RWPE2 (cell line): ENCODE data around the gene CCL28.
"Not testable (repeated sequence)": the region's sequence is repeated elsewhere in the genome, so short reads cannot be mapped to it uniquely, and the experiment has no call there.

Experiments used
- ATAC-seq: fragments of 200-7000 bp; cut with Tn5 transposase; 3 replicates; pipeline ENCODE4 v1.9.1; 2021; ENCODE audit warnings: low read depth
- DNase-seq: peaks from one replicate; pipeline ENCODE4 v3.0.0-alpha.2; 2020; ENCODE audit warnings: low spot score
- H3K27ac ChIP-seq: fragments of 450-650 bp; 2 replicates; pipeline ENCODE4 v1.5.1; 2017; ENCODE audit warnings: mild to moderate bottlenecking; ENCODE audit not compliant: poor library complexity, severe bottlenecking
- H3K27me3 ChIP-seq: fragments of 250-450 bp; sonication (Bioruptor Pico); 2 replicates; pipeline ENCODE4 v1.5.1; 2021; ENCODE audit warnings: mild to moderate bottlenecking, moderate library complexity; ENCODE audit not compliant: insufficient read depth, poor library complexity, severe bottlenecking
- H3K36me3 ChIP-seq: fragments of 250-450 bp; sonication (Bioruptor Pico); 2 replicates; pipeline ENCODE4 v1.5.1; 2020; ENCODE audit warnings: low read depth, mild to moderate bottlenecking, moderate library complexity
- H3K4me1 ChIP-seq: fragments of 250-450 bp; sonication (Bioruptor Pico); 2 replicates; pipeline ENCODE4 v1.5.1; 2021; ENCODE audit warnings: mild to moderate bottlenecking, moderate library complexity; ENCODE audit not compliant: insufficient read depth, poor library complexity, severe bottlenecking
- H3K4me3 ChIP-seq: fragments of 250-450 bp; sonication (Bioruptor Pico); 2 replicates; pipeline ENCODE4 v1.5.1; 2021; ENCODE audit warnings: mild to moderate bottlenecking, moderate library complexity; ENCODE audit not compliant: severe bottlenecking
- H3K9me3 ChIP-seq: fragments of 250-450 bp; sonication (Bioruptor Pico); 2 replicates; pipeline ENCODE4 v1.5.1; 2021; ENCODE audit warnings: mild to moderate bottlenecking, moderate library complexity; ENCODE audit not compliant: severe bottlenecking
- TF ChIP-seq, protein P1 (sequence below): fragments of 450-650 bp; IDR thresholded peaks from one replicate; pipeline ENCODE4 v1.5.1; 2017; ENCODE audit warnings: mild to moderate bottlenecking, moderate library complexity; ENCODE audit not compliant: poor library complexity, severe bottlenecking

Gene CCL28

DNA sequence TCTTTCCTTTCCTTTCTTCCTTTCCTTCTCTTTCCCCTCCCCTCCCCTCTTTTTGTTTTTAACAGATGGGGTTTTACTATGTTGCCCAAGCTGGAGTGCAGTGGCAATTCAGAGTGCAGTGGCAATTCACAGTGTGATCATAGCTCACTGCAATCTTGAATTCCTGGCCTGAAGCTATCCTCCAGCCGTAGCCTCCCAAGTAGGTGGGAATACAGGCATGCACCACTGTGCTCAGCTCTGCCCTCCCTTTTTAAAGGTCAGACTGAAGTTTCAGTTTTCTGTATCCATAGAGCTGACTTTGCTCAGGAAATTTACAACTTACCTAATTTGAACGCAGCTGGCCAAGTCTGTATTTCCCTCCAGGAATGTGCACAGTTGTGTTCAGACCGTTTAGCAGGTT, 696 bp downstream of the CCL28 start:
- peaks cover 5% of the 10 kb centered on the region for H3K9me3 ChIP-seq
- H3K4me3 ChIP-seq: no peak overlapping the region
- TF ChIP-seq, protein P1, sequence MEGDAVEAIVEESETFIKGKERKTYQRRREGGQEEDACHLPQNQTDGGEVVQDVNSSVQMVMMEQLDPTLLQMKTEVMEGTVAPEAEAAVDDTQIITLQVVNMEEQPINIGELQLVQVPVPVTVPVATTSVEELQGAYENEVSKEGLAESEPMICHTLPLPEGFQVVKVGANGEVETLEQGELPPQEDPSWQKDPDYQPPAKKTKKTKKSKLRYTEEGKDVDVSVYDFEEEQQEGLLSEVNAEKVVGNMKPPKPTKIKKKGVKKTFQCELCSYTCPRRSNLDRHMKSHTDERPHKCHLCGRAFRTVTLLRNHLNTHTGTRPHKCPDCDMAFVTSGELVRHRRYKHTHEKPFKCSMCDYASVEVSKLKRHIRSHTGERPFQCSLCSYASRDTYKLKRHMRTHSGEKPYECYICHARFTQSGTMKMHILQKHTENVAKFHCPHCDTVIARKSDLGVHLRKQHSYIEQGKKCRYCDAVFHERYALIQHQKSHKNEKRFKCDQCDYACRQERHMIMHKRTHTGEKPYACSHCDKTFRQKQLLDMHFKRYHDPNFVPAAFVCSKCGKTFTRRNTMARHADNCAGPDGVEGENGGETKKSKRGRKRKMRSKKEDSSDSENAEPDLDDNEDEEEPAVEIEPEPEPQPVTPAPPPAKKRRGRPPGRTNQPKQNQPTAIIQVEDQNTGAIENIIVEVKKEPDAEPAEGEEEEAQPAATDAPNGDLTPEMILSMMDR: no peak
- no peaks in the 10 kb centered on the region for H3K4me1 ChIP-seq
- DNase-seq: no peak
- H3K27me3 ChIP-seq: no peaks in the 10 kb centered on the region
- H3K27ac ChIP-seq: no peak overlapping the region
- ATAC-seq: no peak
- no peaks in the 10 kb centered on the region for H3K36me3 ChIP-seq

DNA sequence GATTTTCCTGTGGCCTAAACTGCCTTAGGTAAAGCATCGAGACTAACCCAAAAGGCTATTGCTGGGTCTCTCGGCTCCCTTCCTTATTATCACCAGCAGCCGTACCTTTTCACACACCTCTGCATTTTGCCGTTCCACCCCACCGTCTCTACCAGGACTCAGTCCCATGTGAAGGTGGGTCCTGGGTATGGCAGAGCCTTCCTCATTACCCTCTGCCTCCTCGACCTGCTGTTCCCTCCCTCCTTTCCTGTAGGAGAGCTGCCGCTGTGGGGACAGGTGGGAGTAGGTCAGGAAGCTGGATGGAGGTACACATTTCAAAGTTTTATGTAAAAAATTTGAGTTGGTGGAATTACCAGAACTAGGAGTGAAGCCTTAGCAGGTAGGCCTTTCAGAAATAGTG, 1.8 kb downstream of the CCL28 start:
- DNase-seq (no peak), ATAC-seq (no peak)

DNA sequence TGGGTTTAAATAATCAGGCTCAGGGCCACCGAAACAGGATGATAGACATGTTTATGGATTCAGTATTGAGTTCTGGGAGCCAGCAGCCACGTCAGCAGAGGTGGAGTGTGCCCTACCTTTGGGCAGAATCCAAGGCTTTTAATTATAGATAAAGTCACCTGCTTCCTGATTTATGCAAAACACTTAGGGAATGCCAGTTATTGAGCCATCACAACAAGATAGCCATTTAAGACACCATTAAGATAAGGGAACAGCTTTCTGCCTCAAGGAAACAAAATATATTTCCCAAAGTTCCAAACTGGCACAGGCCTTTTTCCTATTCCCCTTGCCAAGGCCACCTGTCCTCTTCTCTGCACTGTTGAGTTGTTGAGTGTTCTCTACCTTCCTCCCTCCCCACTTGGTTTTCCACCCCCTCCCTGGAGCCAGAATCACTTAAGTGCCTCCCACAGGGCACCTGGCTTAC, 2.4 kb downstream of the CCL28 start:
- Histone ChIP-seq H3K36me3 (no peaks in the 10 kb centered on the region), H3K27ac (no peak overlapping the region), H3K4me3 (no peak overlapping the region), H3K9me3 (peaks cover 5% of the 10 kb centered on the region), H3K27me3 (no peaks in the 10 kb centered on the region), H3K4me1 (no peaks in the 10 kb centered on the region)
- DNase-seq (no peak), ATAC-seq (no peak)
- TF ChIP-seq, protein P1: no peak

More for the DNA sequence above, 1.8 kb downstream of the CCL28 start:
- H3K27ac ChIP-seq: no peak overlapping the region
- H3K36me3 ChIP-seq: no peaks in the 10 kb centered on the region
- TF ChIP-seq, protein P1: no peak
- H3K4me1 ChIP-seq: no peaks in the 10 kb centered on the region
- H3K9me3 ChIP-seq: peaks cover 5% of the 10 kb centered on the region
- no peaks in the 10 kb centered on the region for H3K27me3 ChIP-seq
- H3K4me3 ChIP-seq: no peak overlapping the region

DNA sequence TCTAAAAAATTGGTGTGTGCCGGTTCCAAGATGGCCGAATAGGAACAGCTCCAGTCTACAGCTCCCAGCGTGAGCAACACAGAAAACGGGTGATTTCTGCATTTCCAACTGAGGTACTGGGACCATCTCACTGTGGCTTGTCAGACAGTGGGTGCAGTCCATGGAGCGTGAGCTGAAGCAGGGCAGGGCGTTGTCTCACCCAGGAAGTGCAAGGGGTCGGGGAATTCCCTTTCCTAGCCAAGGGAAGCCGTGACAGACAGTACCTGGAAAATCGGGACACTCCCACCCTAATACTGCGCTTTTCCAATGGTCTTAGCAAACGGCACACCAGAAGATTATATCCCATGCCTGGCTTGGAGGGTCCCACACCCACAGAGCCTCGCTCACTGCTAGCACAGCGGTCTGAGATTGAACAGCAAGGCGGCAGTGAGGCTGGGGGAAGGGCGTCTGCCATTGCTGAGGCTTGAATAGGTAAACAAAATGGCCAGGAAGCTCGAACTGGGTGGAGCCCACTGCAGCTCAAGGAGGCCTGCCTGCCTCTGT, 9.6 kb downstream of the CCL28 start:
- H3K9me3 ChIP-seq, H3K4me1 ChIP-seq, H3K4me3 ChIP-seq, H3K27ac ChIP-seq, ATAC-seq, DNase-seq, H3K27me3 ChIP-seq, H3K36me3 ChIP-seq: not testable (repeated sequence)

DNA sequence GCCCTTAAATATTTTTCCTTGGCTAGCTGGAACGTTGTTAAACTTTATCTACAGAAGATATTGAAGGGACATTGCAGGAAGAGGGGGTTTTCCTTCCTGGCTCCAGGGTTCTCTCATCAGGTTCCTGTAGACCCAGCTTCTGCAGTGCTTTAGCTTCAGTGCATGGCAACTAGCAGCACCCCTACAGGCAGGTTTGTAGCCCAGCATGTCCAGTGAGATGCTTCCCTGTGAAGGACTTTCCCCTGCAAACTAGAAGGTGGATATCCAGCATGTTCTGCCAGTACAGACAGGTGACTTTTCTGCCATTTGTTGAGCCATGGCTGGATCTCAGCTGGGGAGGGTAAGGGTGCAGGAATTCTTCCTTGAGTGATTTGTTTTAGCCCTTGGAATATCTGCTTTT, 10.4 kb downstream of the CCL28 start:
- H3K4me3 ChIP-seq: no peak overlapping the region
- 0 out of 3 replicates have a peak, but pooled peaks have one; percentile 22 for ATAC-seq
- peaks cover 7% of the 10 kb centered on the region for H3K4me1 ChIP-seq
- H3K36me3 ChIP-seq: no peaks in the 10 kb centered on the region
- H3K27ac ChIP-seq: no peak overlapping the region
- TF ChIP-seq, protein P1: no peak
- DNase-seq: no peak
- H3K9me3 ChIP-seq: peaks cover under 1% of the 10 kb centered on the region
- H3K27me3 ChIP-seq: no peaks in the 10 kb centered on the region
